NCI-H1417 treated with DMSO at 0.1 percent for 48 hours (cell line): ENCODE data around the gene HOXC11.

Source experiments
- DNase-seq: peaks from one replicate; lab custom pipeline; 2025; lab: John Stamatoyannopoulos, UW

HOXC11 gene

GRCh38 chr12:53997204-53998109 is 24.5 kb downstream of the HOXC11 start:
- no peak for DNase-seq

- DNase-seq, result no peak
Observed at GRCh38 chr12:53998110-53998899, 25.4 kb downstream of the HOXC11 start.

- no peak for DNase-seq
Observed at GRCh38 chr12:53998900-53999236, 25.9 kb downstream of the HOXC11 start.

- no peak for DNase-seq
Observed at GRCh38 chr12:53999559-54000115, 26.7 kb downstream of the HOXC11 start.

- DNase-seq, result no peak
Observed at GRCh38 chr12:54000116-54001114, 27.5 kb downstream of the HOXC11 start, which contains the start of gene HOXC9. TSS of gene HOXC9 (plus strand) at chr12:54000161. CDS start at chr12:54000189, 28 bp downstream.

- no peak for DNase-seq
Observed at GRCh38 chr12:54001283-54002187, 28.6 kb downstream of the HOXC11 start.

- no peak for DNase-seq
Observed at GRCh38 chr12:54002278-54002914, 29.5 kb downstream of the HOXC11 start.

GRCh38 chr12:54002915-54003389 is 30.0 kb downstream of the HOXC11 start:
- no peak for DNase-seq

GRCh38 chr12:54003625-54004024 is 30.7 kb downstream of the HOXC11 start:
- DNase-seq, result no peak

- DNase-seq, result no peak
Observed at GRCh38 chr12:54004063-54004840, 31.3 kb downstream of the HOXC11 start.

GRCh38 chr12:54004841-54005530 is 32.1 kb downstream of the HOXC11 start:
- DNase-seq, result no peak

GRCh38 chr12:54005531-54005852 is 32.6 kb downstream of the HOXC11 start:
- no peak for DNase-seq

- DNase-seq, result no peak
Observed at GRCh38 chr12:54005853-54006558, 33.1 kb downstream of the HOXC11 start.

GRCh38 chr12:54006559-54007220 is 33.8 kb downstream of the HOXC11 start:
- no peak for DNase-seq

GRCh38 chr12:54007538-54008259 is 34.8 kb downstream of the HOXC11 start:
- no peak for DNase-seq

GRCh38 chr12:54008260-54008552 is 35.3 kb downstream of the HOXC11 start:
- no peak for DNase-seq
